Lower leg skin (tissue), 3 donors: ENCODE results near the gene OR2Z1.

Experiments used
- POLR2A ChIP-seq, 2 donors: fragments of 450-650 bp; IDR thresholded peaks; one replicate each; pipeline ENCODE4 v1.6.1; 2016 to 2017; ENCODE audit warnings: antibody characterized with exemption in 2 of 2, mild to moderate bottlenecking in 1 of 2, moderate library complexity in 1 of 2
- TF ChIP-seq, protein P1 (sequence below), 3 donors: fragments of 450-650 bp; IDR thresholded peaks; one replicate each; pipeline ENCODE4 v1.5.1; 2016; ENCODE audit warnings: antibody characterized with exemption in 3 of 3, mild to moderate bottlenecking in 3 of 3, moderate library complexity in 2 of 3

DNA sequence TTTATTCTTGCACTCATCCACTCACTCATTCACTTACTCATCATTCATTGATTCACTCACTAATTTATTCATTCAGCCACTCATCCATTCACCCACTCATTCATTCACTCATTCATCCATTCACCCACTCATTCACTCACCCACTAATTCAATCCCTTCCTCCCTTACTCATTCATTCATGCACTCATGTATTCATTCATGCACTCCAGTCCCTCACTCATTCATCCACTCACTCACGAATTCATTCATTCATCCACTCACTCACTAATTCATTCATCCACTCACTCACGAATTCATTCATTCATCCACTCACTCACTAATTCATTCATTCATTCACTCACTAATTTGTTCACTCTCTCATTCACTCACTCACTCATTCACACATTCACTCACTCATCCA, 39.0 kb upstream of the OR2Z1 start:
- TF ChIP-seq, protein P1, sequence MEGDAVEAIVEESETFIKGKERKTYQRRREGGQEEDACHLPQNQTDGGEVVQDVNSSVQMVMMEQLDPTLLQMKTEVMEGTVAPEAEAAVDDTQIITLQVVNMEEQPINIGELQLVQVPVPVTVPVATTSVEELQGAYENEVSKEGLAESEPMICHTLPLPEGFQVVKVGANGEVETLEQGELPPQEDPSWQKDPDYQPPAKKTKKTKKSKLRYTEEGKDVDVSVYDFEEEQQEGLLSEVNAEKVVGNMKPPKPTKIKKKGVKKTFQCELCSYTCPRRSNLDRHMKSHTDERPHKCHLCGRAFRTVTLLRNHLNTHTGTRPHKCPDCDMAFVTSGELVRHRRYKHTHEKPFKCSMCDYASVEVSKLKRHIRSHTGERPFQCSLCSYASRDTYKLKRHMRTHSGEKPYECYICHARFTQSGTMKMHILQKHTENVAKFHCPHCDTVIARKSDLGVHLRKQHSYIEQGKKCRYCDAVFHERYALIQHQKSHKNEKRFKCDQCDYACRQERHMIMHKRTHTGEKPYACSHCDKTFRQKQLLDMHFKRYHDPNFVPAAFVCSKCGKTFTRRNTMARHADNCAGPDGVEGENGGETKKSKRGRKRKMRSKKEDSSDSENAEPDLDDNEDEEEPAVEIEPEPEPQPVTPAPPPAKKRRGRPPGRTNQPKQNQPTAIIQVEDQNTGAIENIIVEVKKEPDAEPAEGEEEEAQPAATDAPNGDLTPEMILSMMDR (IDR thresholded peaks at IDR 0.05), result no peak
- no peak for TF ChIP-seq POLR2A (IDR thresholded peaks at IDR 0.05)
